Fibroblast of lung (primary cell): ENCODE measurements around the gene CPE.

Source experiments
- CTCF ChIP-seq, 2 donors: IDR thresholded peaks in 1 of 2; conservative IDR thresholded peaks in 1 of 2; 1 replicate in 1 of 2; 2 replicates in 1 of 2; pipeline ENCODE4 v1.5.1; 2011 to 2012; ENCODE audit warnings: low read length in 2 of 2, control low read depth in 1 of 2, inconsistent platforms in 1 of 2, low read depth in 1 of 2, mild to moderate bottlenecking in 1 of 2
- EZH2 ChIP-seq: IDR thresholded peaks from 2 replicates; pipeline ENCODE4 v1.5.1; 2012; ENCODE audit warnings: low read length, control low read depth, mild to moderate bottlenecking; ENCODE audit errors: missing control alignments

- TF ChIP-seq CTCF (conservative IDR thresholded peaks at IDR 0.05 in 1 of 2, IDR thresholded peaks at IDR 0.05 in 1 of 2; ENCODE audit: low read depth in 1 of 2, low read length in 2 of 2) (no peak), EZH2 (no peak)
These were observed 17.0 kb upstream of the CPE start for GRCh38 chr4:165361810-165362209.
